Fibroblast of lung (primary cell): ENCODE measurements around the gene IQGAP2. TPM values are rescaled to one million over a fixed set of nuclear protein-coding genes. Genes with fewer than 3 reads are reported as not detected.
"Not testable (repeated sequence)": the region's sequence is repeated elsewhere in the genome, so short reads cannot be mapped to it uniquely, and the experiment has no call there.

Experiments used
- DNase-seq, 2 donors: peaks; one replicate each; pipeline versions ENCODE4 v3.0.0 to v3.0.0-alpha.2; 2010; ENCODE audit warnings: low read depth in 2 of 2
- H2AFZ ChIP-seq: 2 replicates; pipeline ENCODE4 v1.5.1; 2012; ENCODE audit warnings: low read length, control low read depth, inconsistent platforms
- H3K27ac ChIP-seq: 2 replicates; pipeline ENCODE4 v1.5.1; 2011; ENCODE audit warnings: low read length, control low read depth; ENCODE audit not compliant: insufficient read depth
- H3K27me3 ChIP-seq: 2 replicates; pipeline ENCODE4 v1.5.1; 2011; ENCODE audit warnings: mild to moderate bottlenecking, low read length; ENCODE audit not compliant: control insufficient read depth, insufficient read depth
- H3K36me3 ChIP-seq: 2 replicates; pipeline ENCODE4 v1.5.1; 2011; ENCODE audit warnings: low read length; ENCODE audit not compliant: control insufficient read depth, insufficient read depth
- H3K4me1 ChIP-seq: 2 replicates; pipeline ENCODE4 v1.5.1; 2011; ENCODE audit warnings: low read length; ENCODE audit not compliant: control insufficient read depth, insufficient read depth; ENCODE audit errors: extremely low read depth
- H3K4me2 ChIP-seq: 2 replicates; pipeline ENCODE4 v1.5.1; 2011; ENCODE audit warnings: low read length, control low read depth; ENCODE audit not compliant: insufficient read depth; ENCODE audit errors: extremely low read depth
- H3K4me3 ChIP-seq, 4 experiments: fragments of 200-600 bp in 1 of 4; sonication (generic) in 1 of 4; replicated peaks in 1 of 4; 2 replicates each; pipeline ENCODE4 v1.5.1; 2011 to 2016; ENCODE audit warnings: low read length in 4 of 4, low read depth in 3 of 4, mild to moderate bottlenecking in 3 of 4, control low read depth in 2 of 4, inconsistent platforms in 1 of 4, mixed read lengths in 1 of 4; ENCODE audit not compliant: insufficient read depth in 1 of 4; ENCODE audit errors: control extremely low read depth in 1 of 4
- H3K79me2 ChIP-seq: 2 replicates; pipeline ENCODE4 v1.5.1; 2012; ENCODE audit warnings: mild to moderate bottlenecking, low read length, inconsistent platforms; ENCODE audit not compliant: control insufficient read depth, insufficient read depth
- H3K9ac ChIP-seq: 2 replicates; pipeline ENCODE4 v1.5.1; 2011; ENCODE audit warnings: mild to moderate bottlenecking, low read length, control low read depth; ENCODE audit not compliant: insufficient read depth
- H3K9me3 ChIP-seq: 2 replicates; pipeline ENCODE4 v1.5.1; 2012; ENCODE audit warnings: low read depth, low read length; ENCODE audit not compliant: control insufficient read depth, insufficient read depth
- H4K20me1 ChIP-seq: 2 replicates; pipeline ENCODE4 v1.5.1; 2011; ENCODE audit warnings: low read length; ENCODE audit not compliant: control insufficient read depth, insufficient read depth; ENCODE audit errors: extremely low read depth
- EZH2 ChIP-seq: IDR thresholded peaks from 2 replicates; pipeline ENCODE4 v1.5.1; 2012; ENCODE audit warnings: low read length, control low read depth, mild to moderate bottlenecking; ENCODE audit errors: missing control alignments
- polyA plus RNA-seq, 2 donors: library from polyadenylated mRNA; depleted of rRNA in 1 of 2; stranded (reverse) in 1 of 2; unstranded in 1 of 2; fragments of >200 nt; gene quantifications; 2 replicates each; pipeline ENCODE4 v1.2.1, GENCODE V29; 2011 to 2012; ENCODE audit warnings: missing spikeins in 1 of 2
- total RNA-seq: library from RNA; depleted of rRNA; stranded (reverse); fragments of >200 nt; gene quantifications from 2 replicates; pipeline ENCODE4 v1.2.1, GENCODE V29; 2014
- TF ChIP-seq, protein P1 (sequence below), 2 donors: IDR thresholded peaks in 1 of 2; conservative IDR thresholded peaks in 1 of 2; 1 replicate in 1 of 2; 2 replicates in 1 of 2; pipeline ENCODE4 v1.5.1; 2011 to 2012; ENCODE audit warnings: low read length in 2 of 2, control low read depth in 1 of 2, inconsistent platforms in 1 of 2, low read depth in 1 of 2, mild to moderate bottlenecking in 1 of 2

The IQGAP2 gene
- total and polyA plus RNA-seq, 2 donors (not counting 1 experiment from before 2014, with no cell fraction given): 5.1 to 7.9 TPM

DNA sequence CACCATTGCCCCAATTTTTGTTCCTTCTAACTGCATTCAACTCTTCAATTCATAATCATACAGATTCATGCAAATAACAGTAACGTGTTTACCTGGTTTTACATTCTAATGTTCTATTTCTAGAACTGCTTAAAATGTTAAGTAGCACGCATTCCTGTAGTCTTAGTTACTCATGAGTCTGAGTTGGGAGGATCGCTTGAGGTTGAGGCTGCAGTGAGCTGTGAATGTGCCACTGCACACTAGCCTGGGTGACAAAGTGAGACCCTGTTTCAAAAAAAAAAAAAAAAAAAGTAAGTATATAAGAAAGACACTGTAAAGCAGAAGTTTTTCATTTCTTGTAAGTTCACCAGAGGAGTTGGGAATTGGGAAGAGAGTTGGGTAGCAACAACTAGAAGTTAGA is 114.2 kb downstream of the IQGAP2 start:
- no peaks in the 10 kb centered on the region for H3K9me3 ChIP-seq
- H3K4me1 ChIP-seq: no peaks in the 10 kb centered on the region
- DNase-seq: no peak
- H3K27ac ChIP-seq: no peak overlapping the region
- H4K20me1 ChIP-seq: no peaks in the 10 kb centered on the region
- H3K9ac ChIP-seq: no peak overlapping the region
- TF ChIP-seq, protein P1, sequence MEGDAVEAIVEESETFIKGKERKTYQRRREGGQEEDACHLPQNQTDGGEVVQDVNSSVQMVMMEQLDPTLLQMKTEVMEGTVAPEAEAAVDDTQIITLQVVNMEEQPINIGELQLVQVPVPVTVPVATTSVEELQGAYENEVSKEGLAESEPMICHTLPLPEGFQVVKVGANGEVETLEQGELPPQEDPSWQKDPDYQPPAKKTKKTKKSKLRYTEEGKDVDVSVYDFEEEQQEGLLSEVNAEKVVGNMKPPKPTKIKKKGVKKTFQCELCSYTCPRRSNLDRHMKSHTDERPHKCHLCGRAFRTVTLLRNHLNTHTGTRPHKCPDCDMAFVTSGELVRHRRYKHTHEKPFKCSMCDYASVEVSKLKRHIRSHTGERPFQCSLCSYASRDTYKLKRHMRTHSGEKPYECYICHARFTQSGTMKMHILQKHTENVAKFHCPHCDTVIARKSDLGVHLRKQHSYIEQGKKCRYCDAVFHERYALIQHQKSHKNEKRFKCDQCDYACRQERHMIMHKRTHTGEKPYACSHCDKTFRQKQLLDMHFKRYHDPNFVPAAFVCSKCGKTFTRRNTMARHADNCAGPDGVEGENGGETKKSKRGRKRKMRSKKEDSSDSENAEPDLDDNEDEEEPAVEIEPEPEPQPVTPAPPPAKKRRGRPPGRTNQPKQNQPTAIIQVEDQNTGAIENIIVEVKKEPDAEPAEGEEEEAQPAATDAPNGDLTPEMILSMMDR (conservative IDR thresholded peaks at IDR 0.05 in 1 of 2, IDR thresholded peaks at IDR 0.05 in 1 of 2; ENCODE audit: low read depth in 1 of 2, low read length in 2 of 2): no peak
- no peak for TF ChIP-seq EZH2
- no peak overlapping the region for H3K4me3 ChIP-seq
- no peak overlapping the region for H2AFZ ChIP-seq
- no peaks in the 10 kb centered on the region for H3K36me3 ChIP-seq
- H3K27me3 ChIP-seq: no peaks in the 10 kb centered on the region
- no peak overlapping the region for H3K4me2 ChIP-seq
- H3K79me2 ChIP-seq: no peaks in the 10 kb centered on the region

DNA sequence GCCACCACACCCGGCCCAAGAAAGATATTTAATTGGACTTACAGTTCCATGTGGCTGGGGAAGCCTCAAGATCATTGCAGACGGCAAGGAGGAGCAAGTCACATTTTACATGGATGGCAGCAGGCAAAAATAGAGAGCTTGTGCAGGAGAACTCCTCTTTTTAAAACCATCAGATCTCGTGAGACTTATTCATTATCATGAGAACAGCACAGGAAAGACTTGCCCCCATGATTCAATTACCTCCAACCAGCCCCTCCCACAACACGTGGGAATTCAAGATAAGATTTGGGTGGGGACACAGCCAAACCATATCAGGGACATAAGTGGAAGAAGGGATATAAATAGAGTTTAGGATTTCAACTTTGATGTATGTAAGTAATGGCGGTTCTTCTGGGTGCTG is 115.2 kb downstream of the IQGAP2 start:
- not testable (repeated sequence) for H2AFZ ChIP-seq, H3K4me3 ChIP-seq, H3K27me3 ChIP-seq, H3K36me3 ChIP-seq, DNase-seq, H3K27ac ChIP-seq, H3K79me2 ChIP-seq, H4K20me1 ChIP-seq, H3K4me1 ChIP-seq, H3K9me3 ChIP-seq, H3K4me2 ChIP-seq, H3K9ac ChIP-seq

DNA sequence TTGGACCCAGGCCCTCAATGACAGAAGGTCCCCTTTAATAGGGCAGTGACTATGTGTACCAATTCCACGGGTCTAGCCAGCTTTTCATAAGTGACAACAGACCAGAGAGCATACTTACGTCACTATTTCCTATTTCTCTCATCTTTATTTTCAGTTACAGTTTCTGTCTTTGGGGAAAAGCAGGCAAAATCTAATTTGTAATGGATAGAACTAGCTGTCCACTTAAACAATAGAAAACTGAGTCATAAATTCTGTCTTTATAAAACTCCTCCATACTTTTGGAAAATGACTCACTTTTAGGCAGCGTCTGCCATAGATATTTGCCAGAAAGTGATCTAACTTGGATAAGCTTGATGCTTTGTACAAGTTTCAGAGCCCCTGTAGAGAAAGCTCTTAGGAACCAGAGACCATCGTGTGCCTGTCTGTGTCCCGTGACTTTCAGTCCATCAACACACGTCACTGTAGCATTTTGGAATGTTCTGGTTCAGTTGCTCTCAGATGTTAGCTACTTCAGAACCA is 118.2 kb downstream of the IQGAP2 start:
- no peak overlapping the region for H2AFZ ChIP-seq
- H3K9ac ChIP-seq: no peak overlapping the region
- H3K4me1 ChIP-seq: no peaks in the 10 kb centered on the region
- no peaks in the 10 kb centered on the region for H3K79me2 ChIP-seq
- no peaks in the 10 kb centered on the region for H3K36me3 ChIP-seq
- H4K20me1 ChIP-seq: no peaks in the 10 kb centered on the region
- peak; percentile 28 to 95 for DNase-seq
- H3K4me2 ChIP-seq: no peak overlapping the region
- H3K27me3 ChIP-seq: no peaks in the 10 kb centered on the region
- TF ChIP-seq, protein P1 (conservative IDR thresholded peaks at IDR 0.05 in 1 of 2, IDR thresholded peaks at IDR 0.05 in 1 of 2; ENCODE audit: low read depth in 1 of 2, low read length in 2 of 2): no peak
- no peak for TF ChIP-seq EZH2
- H3K4me3 ChIP-seq: no peak overlapping the region
- no peaks in the 10 kb centered on the region for H3K9me3 ChIP-seq
- no peak overlapping the region for H3K27ac ChIP-seq
